Thoracic aorta (tissue), 2 donors: ENCODE results near the gene FICD. TPM values are rescaled to one million over a fixed set of nuclear protein-coding genes. Genes with fewer than 3 reads are reported as not detected.

Experiments used
- ATAC-seq: fragments of 150-250 bp; one replicate; pipeline ENCODE4 v1.8.0; 2017; ENCODE audit warnings: low read depth; ENCODE audit not compliant: insufficient number of reproducible peaks, low FRiP score
- DNase-seq: peaks from one replicate; pipeline ENCODE4 v3.0.0-alpha.2; 2020; ENCODE audit warnings: low spot score
- H3K27ac ChIP-seq, 2 donors: fragments of 200-600 bp; sonication (generic); 1 replicate in 1 of 2; 2 replicates in 1 of 2; pipeline ENCODE4 v1.5.1; 2016; ENCODE audit warnings: mild to moderate bottlenecking in 2 of 2, moderate library complexity in 2 of 2
- H3K27me3 ChIP-seq: fragments of 200-600 bp; sonication (generic); replicated peaks from 2 replicates; pipeline ENCODE4 v1.6.0; 2016; ENCODE audit warnings: mild to moderate bottlenecking; ENCODE audit not compliant: insufficient read depth
- H3K36me3 ChIP-seq: fragments of 200-600 bp; sonication (generic); one replicate; pipeline ENCODE4 v1.5.1; 2016
- H3K4me1 ChIP-seq, 2 donors: fragments of 200-600 bp; sonication (generic); 1 replicate in 1 of 2; 2 replicates in 1 of 2; pipeline versions ENCODE4 v1.5.1 to v1.6.0; 2016; ENCODE audit warnings: low read depth in 2 of 2, mild to moderate bottlenecking in 1 of 2; ENCODE audit not compliant: control insufficient read depth in 1 of 2
- H3K4me3 ChIP-seq: fragments of 200-600 bp; sonication (generic); 2 replicates; pipeline ENCODE4 v1.5.1; 2016; ENCODE audit warnings: mild to moderate bottlenecking
- H3K9me3 ChIP-seq: fragments of 200-600 bp; sonication (generic); 2 replicates; pipeline ENCODE4 v1.5.1; 2016
- CTCF ChIP-seq: fragments of 200-600 bp; sonication (generic); IDR thresholded peaks from one replicate; pipeline ENCODE4 v1.5.1; 2019; ENCODE audit warnings: antibody characterized with exemption
- total RNA-seq, 2 donors: library from RNA; depleted of rRNA; stranded (reverse); fragments of >200 nt; gene quantifications; one replicate each; pipeline versions ENCODE4 v1.1.0 to v1.2.3, GENCODE V29; 2016

FICD gene
- total RNA-seq, 2 donors from 2014 or later: 10.2 to 11.8 TPM

- no peaks in the 10 kb centered on the region for H3K9me3 ChIP-seq
- no peak overlapping the region for H3K27ac ChIP-seq
- ATAC-seq (no peak), DNase-seq (no peak)
- H3K36me3 ChIP-seq: no peaks in the 10 kb centered on the region
- TF ChIP-seq CTCF: no peak
- no peaks in the 10 kb centered on the region for H3K27me3 ChIP-seq
- peaks cover 0 to 10% of the 10 kb centered on the region in 2 donors for H3K4me1 ChIP-seq
- H3K4me3 ChIP-seq: no peak overlapping the region
Observed at GRCh38 chr12:108507971-108508642, 7.0 kb upstream of the FICD start.

GRCh38 chr12:108509806-108510205 lies 5.3 kb upstream of the FICD start:
- no peak for ATAC-seq
- Histone ChIP-seq H3K27me3 (no peaks in the 10 kb centered on the region), H3K4me1 (peaks cover 0 to 14% of the 10 kb centered on the region in 2 donors), H3K27ac (no peak overlapping the region), H3K4me3 (no peak overlapping the region), H3K36me3 (no peaks in the 10 kb centered on the region), H3K9me3 (no peaks in the 10 kb centered on the region)
- DNase-seq: no peak
- no peak for TF ChIP-seq CTCF

- Histone ChIP-seq H3K4me3 (no peak overlapping the region), H3K36me3 (no peaks in the 10 kb centered on the region), H3K27me3 (no peaks in the 10 kb centered on the region), H3K27ac (no peak overlapping the region), H3K4me1 (peaks cover under 1 to 18% of the 10 kb centered on the region in 2 donors), H3K9me3 (no peaks in the 10 kb centered on the region)
- DNase-seq (no peak), ATAC-seq (no peak)
- TF ChIP-seq CTCF: no peak
Observed at GRCh38 chr12:108510836-108511235, 4.2 kb upstream of the FICD start.

- no peak for ATAC-seq
- Histone ChIP-seq H3K9me3 (no peaks in the 10 kb centered on the region), H3K4me3 (peak overlapping the region; percentile 33), H3K27ac (no peak overlapping the region), H3K27me3 (no peaks in the 10 kb centered on the region), H3K4me1 (peaks cover 6 to 29% of the 10 kb centered on the region in 2 donors), H3K36me3 (no peaks in the 10 kb centered on the region)
- peak; percentile 92 for TF ChIP-seq CTCF
- DNase-seq: peak; percentile 25
Observed at GRCh38 chr12:108511633-108512540, 3.2 kb upstream of the FICD start.

- Histone ChIP-seq H3K9me3 (no peaks in the 10 kb centered on the region), H3K27ac (no peak overlapping the region), H3K36me3 (peaks cover 4% of the 10 kb centered on the region), H3K27me3 (no peaks in the 10 kb centered on the region), H3K4me3 (peak overlapping the region; percentile 88), H3K4me1 (peaks cover 6 to 29% of the 10 kb centered on the region in 2 donors)
- TF ChIP-seq CTCF: no peak
- DNase-seq (no peak), ATAC-seq (no peak)
Observed at GRCh38 chr12:108514468-108514972, 557 bp upstream of the FICD start.
